ENCODE results near the gene FGF19.

FGF19 gene

GRCh38 chr11:69695581-69695980 is 8.2 kb downstream of the FGF19 start:
- no peak for DNase-seq

- DNase-seq: peak; percentile 49
These were observed 9.0 kb downstream of the FGF19 start for GRCh38 chr11:69694781-69695180.

GRCh38 chr11:69692422-69692821 is 11.4 kb downstream of the FGF19 start:
- DNase-seq: no peak

GRCh38 chr11:69691463-69691862 is 12.4 kb downstream of the FGF19 start:
- DNase-seq: no peak

- peak; percentile 69 for DNase-seq
These were observed 14.1 kb downstream of the FGF19 start for GRCh38 chr11:69689484-69690319.

- peak; percentile 59 for DNase-seq
These were observed 15.7 kb downstream of the FGF19 start for GRCh38 chr11:69687969-69688771.

GRCh38 chr11:69686856-69687255 is 17.0 kb downstream of the FGF19 start:
- no peak for DNase-seq

- DNase-seq: no peak
These were observed 17.4 kb downstream of the FGF19 start for GRCh38 chr11:69686452-69686851.

GRCh38 chr11:69685348-69685747 is 18.5 kb downstream of the FGF19 start:
- no peak for DNase-seq

GRCh38 chr11:69684651-69685050 is 19.2 kb downstream of the FGF19 start:
- no peak for DNase-seq

- DNase-seq: no peak
These were observed 20.0 kb downstream of the FGF19 start for GRCh38 chr11:69683764-69684333.

GRCh38 chr11:69682681-69683326 is 21.0 kb downstream of the FGF19 start:
- no peak for DNase-seq

- no peak for DNase-seq
These were observed 21.6 kb downstream of the FGF19 start for GRCh38 chr11:69682221-69682620.

GRCh38 chr11:69680688-69681087 is 23.1 kb downstream of the FGF19 start:
- DNase-seq: no peak

- no peak for DNase-seq
These were observed 26.1 kb downstream of the FGF19 start for GRCh38 chr11:69677749-69678148.

- peak; percentile 92 for DNase-seq
These were observed 28.7 kb downstream of the FGF19 start, which contains the start of gene LTO1 for GRCh38 chr11:69674886-69675714. Gene LTO1, minus strand, starts transcription at chr11:69675353. Its CDS starts 114 bp downstream, at chr11:69675239.

- DNase-seq: no peak
These were observed 29.4 kb downstream of the FGF19 start for GRCh38 chr11:69674267-69674885.

GRCh38 chr11:69671734-69672465 is 31.9 kb downstream of the FGF19 start:
- DNase-seq: no peak

GRCh38 chr11:69670158-69670845 is 33.5 kb downstream of the FGF19 start:
- peak; percentile 89 for DNase-seq

GRCh38 chr11:69669486-69669885 is 34.3 kb downstream of the FGF19 start:
- no peak for DNase-seq
